ENCODE data around the gene G6PD. TPM values are rescaled to one million over a fixed set of nuclear protein-coding genes. Genes with fewer than 3 reads are reported as not detected.

G6PD gene
- total RNA-seq (2012; rRNA removed), result 60.0 and 77.1 TPM in 2 replicates
- polyA plus RNA-seq (2012; rRNA removed), result 174 and 213 TPM in 2 replicates
- 127 and 234 TPM in 2 replicates for polyA plus RNA-seq (2012; cell fraction: cytosol; rRNA removed)
- 185 and 431 TPM in 2 replicates for polyA plus RNA-seq (2012; cell fraction: nucleus; rRNA removed; ENCODE audit: low replicate concordance)
- Bru-seq, nascent RNA, result percentile 78 among the genes with signal in this experiment
- BruChase-seq, experiment 1, labeled RNA remaining after a 6-hour chase, result percentile 83 among the genes with signal in this experiment
- BruChase-seq, experiment 2, labeled RNA remaining after a 2-hour chase, result percentile 77 among the genes with signal in this experiment
- long read RNA-seq, transcript G6PD-211 (13 exons, 2,632 nt), result major isoform, 24 of 87 reads
- long read RNA-seq, partial matches to known transcripts, result 29 of 87 reads
- long read RNA-seq, other reads (novel, unspliced or antisense), result 34 of 87 reads

DNA sequence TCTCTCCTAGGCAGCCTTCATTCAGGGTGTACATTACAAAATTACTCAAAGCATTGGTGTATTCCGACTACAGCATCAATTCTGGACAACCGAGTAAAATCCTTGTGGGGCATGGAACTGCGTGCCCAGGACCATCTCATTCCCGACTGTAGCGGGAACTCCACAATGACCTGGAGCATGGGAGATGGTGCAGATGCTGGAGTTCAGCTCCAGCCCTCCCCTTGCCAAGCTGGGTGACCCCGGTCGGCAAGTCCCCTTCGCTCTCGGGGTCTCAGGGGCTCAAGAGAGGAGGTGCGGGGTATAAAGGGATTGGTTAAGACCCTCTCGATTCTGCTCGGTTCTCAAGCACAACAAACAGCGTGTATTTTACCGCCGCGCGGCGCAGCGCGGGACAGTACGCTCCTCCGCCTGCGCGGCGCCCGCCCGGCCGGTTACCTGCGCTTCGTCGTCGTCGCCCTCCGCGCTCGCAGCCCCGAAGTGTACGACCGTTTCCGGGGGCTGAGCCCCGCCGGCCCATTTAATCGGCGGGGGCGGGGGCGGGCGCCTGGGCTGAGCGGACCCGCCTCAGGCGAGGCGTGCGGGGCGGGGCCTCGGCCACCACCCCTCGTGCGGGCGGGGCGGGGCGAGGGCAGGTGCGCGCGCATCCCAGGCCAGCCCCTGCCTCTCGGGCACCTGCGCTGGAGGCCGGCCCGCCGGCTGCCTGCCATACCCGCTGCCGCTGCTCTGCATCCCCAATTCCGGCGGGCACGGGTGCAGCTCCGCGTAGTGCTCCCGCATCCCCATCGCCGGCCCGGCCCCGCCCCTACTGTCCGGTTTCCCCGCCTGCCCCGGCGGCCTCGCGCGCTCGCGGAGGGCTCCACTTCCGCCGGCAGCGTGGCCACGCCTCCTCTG, at the start of gene G6PD:
Gene G6PD (minus strand): TSS at position 493 of the 891 bp plus-strand sequence. CDS start 691 bp downstream, outside the sequence.
- Histone ChIP-seq H4K5ac (ENCODE audit: low read depth, low read length) (peak within 1 kb of the TSS; percentile 89), H3K27me3 (ENCODE audit: control insufficient read depth, insufficient read depth, low read length) (no peaks in the 10 kb centered on the region), H2AK5ac (ENCODE audit: low read depth, low read length) (peak within 1 kb of the TSS; percentile 85; the same call in 1 of the 2 replicates), H3K23ac (ENCODE audit: low read depth, low read length) (peak within 1 kb of the TSS; percentile 68), H4K8ac (ENCODE audit: low read depth in 2 of 2, low read length in 2 of 2) (peak within 1 kb of the TSS; percentile 42 to 88; a peak in 3 of 4 replicates), H3K79me1 (ENCODE audit: low read depth in 1 of 2, low read length in 2 of 2) (peaks cover 8 to 54% of the 10 kb centered on the region in 2 experiments; a peak in 3 of 4 replicates), H2BK120ac (ENCODE audit: low read depth, low read length) (peak within 1 kb of the TSS; percentile 88), H4K91ac (ENCODE audit: insufficient read depth, low read depth, low read length) (peak within 1 kb of the TSS; percentile 82), H3K4ac (ENCODE audit: low read depth, low read length) (peak within 1 kb of the TSS; percentile 95), H3K4me3 (ENCODE audit: insufficient read depth, low read depth, low read length) (peak within 1 kb of the TSS; percentile 95), H3K9me1 (ENCODE audit: insufficient read depth, low read length) (peaks cover 10% of the 10 kb centered on the region), H2BK15ac (ENCODE audit: low read depth, low read length) (peak within 1 kb of the TSS; percentile 23; the same call in 1 of the 3 replicates), H2BK20ac (ENCODE audit: low read depth, low read length) (no peak within 1 kb of the TSS; the same call in 1 of the 2 replicates), H3K36me3 (ENCODE audit: control insufficient read depth, insufficient read depth, low read length) (peaks cover 25% of the 10 kb centered on the region), H3K4me1 (ENCODE audit: control insufficient read depth, insufficient read depth, low read length) (peaks cover 15% of the 10 kb centered on the region), H3K14ac (replicated peaks; ENCODE audit: low read depth, low read length) (peak within 1 kb of the TSS; percentile 64), H3K56ac (ENCODE audit: extremely low read depth, insufficient read depth, low read length) (peak within 1 kb of the TSS; percentile 92), H2AFZ (replicated peaks; ENCODE audit: low read length, poor library complexity) (peak within 1 kb of the TSS; percentile 88), H3K27ac (ENCODE audit: insufficient read depth, low read length) (peak within 1 kb of the TSS; percentile 97), H3K9me3 (ENCODE audit: control insufficient read depth, insufficient read depth, low read length) (no peaks in the 10 kb centered on the region), H4K20me1 (ENCODE audit: insufficient read depth, low read length) (peaks cover 11% of the 10 kb centered on the region; the same call in 1 of the 2 replicates), H2BK5ac (ENCODE audit: low read depth, low read length, poor library complexity, severe bottlenecking) (peak within 1 kb of the TSS; percentile 92), H3K9ac (ENCODE audit: low read depth, low read length) (peak within 1 kb of the TSS; percentile 97), H3K4me2 (ENCODE audit: low read depth, low read length) (peak within 1 kb of the TSS; percentile 90), H2AK9ac (replicated peaks; ENCODE audit: low read depth, low read length, poor library complexity) (peak within 1 kb of the TSS; percentile 59), H3K18ac (ENCODE audit: low read depth, low read length) (peak within 1 kb of the TSS; percentile 63; the same call in 1 of the 2 replicates)
- no peak for TF ChIP-seq CEBPB (IDR thresholded peaks at IDR 0.05; ENCODE audit: low read depth, low read length)
- TF ChIP-seq POLR2A (IDR thresholded peaks at IDR 0.05; ENCODE audit: low read depth, low read length), result peak; percentile 65
- TF ChIP-seq, protein P1, sequence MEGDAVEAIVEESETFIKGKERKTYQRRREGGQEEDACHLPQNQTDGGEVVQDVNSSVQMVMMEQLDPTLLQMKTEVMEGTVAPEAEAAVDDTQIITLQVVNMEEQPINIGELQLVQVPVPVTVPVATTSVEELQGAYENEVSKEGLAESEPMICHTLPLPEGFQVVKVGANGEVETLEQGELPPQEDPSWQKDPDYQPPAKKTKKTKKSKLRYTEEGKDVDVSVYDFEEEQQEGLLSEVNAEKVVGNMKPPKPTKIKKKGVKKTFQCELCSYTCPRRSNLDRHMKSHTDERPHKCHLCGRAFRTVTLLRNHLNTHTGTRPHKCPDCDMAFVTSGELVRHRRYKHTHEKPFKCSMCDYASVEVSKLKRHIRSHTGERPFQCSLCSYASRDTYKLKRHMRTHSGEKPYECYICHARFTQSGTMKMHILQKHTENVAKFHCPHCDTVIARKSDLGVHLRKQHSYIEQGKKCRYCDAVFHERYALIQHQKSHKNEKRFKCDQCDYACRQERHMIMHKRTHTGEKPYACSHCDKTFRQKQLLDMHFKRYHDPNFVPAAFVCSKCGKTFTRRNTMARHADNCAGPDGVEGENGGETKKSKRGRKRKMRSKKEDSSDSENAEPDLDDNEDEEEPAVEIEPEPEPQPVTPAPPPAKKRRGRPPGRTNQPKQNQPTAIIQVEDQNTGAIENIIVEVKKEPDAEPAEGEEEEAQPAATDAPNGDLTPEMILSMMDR (conservative IDR thresholded peaks at IDR 0.05; ENCODE audit: low read depth, low read length), result no peak
- no peak for TF ChIP-seq MXI1 (IDR thresholded peaks at IDR 0.05; ENCODE audit: borderline replicate concordance, low read depth, low read length)
- peak; percentile 5; the same call in 1 of the 2 replicates for TF ChIP-seq MAZ (IDR thresholded peaks at IDR 0.05; ENCODE audit: borderline replicate concordance, low read depth, low read length)
- no peak for TF ChIP-seq NFE2L2 (IDR thresholded peaks at IDR 0.05; ENCODE audit: low read depth, low read length)
- TF ChIP-seq FOS (IDR thresholded peaks at IDR 0.05; ENCODE audit: low read depth, low read length), result no peak
- no TSS peak for BruUV-seq (replicated peaks)
- DNase-seq (peak; percentile 35), ATAC-seq (ENCODE audit: low read depth) (peak; percentile 72)
- CTCF ChIA-PET, result interaction anchor here (0.8 kb wide), 1 partner anchor 7 kb away, joined by 3 read pairs; no protein-coding TSS in a partner anchor
- WGBS, 2 experiments (ENCODE audit: extremely low coverage in 2 of 2, insufficient read length in 1 of 2), result 21% methylated on average over 72 of the region's 92 CpGs; no CpG with 5 or more reads in 1 of the 2 experiments
- in situ Hi-C loops (cut with MboI; ENCODE audit: low sequenced_read_pairs), result loop anchor here (25.0 kb wide), 1 partner anchor 1584 kb away; no protein-coding TSS in a partner anchor
- intact Hi-C loops (cut with micrococcal nuclease), result loop anchor here (2.0 kb wide), 2 partner anchors 30 to 56 kb away; partner anchors contain the start of genes FAM3A and SLC10A3
- POLR2A ChIA-PET (ENCODE audit: unreplicated experiment), result interaction anchor here (0.6 to 1.2 kb wide), 3 partner anchors 145 to 229 kb away, joined by 4 to 7 read pairs (median 5); partner anchors contain the start of gene FLNA
- dilution Hi-C loops (cut with HindIII; ENCODE audit: low sequenced_read_pairs, unreplicated experiment), result no loop called here
